CD4-positive, alpha-beta T cell (primary cell): ENCODE measurements around the gene ALS2CL. TPM values are rescaled to one million over a fixed set of nuclear protein-coding genes. Genes with fewer than 3 reads are reported as not detected.

Experiments
- ATAC-seq: fragments of 200-7000 bp; cut with Tn5 transposase; one replicate; pipeline ENCODE4 v1.10.0; 2022; ENCODE audit warnings: mild to moderate bottlenecking; ENCODE audit not compliant: poor library complexity
- CTCF ChIA-PET: fragments of 350-600 bp; sonication (Branson Sonifier 250); formaldehyde crosslinking; loops from one replicate; lab custom pipeline; 2021; ENCODE audit warnings: antibody characterized with exemption, inconsistent platforms; lab: Charles Lee
- POLR2A ChIA-PET: fragments of 350-600 bp; sonication (Branson Sonifier 250); formaldehyde crosslinking; loops from one replicate; lab custom pipeline; 2021; ENCODE audit warnings: antibody characterized with exemption, inconsistent platforms; lab: Charles Lee
- DNase-seq, 14 experiments: peaks; one replicate each; pipeline ENCODE4 v3.0.0-alpha.2; 2013 to 2020; ENCODE audit warnings: mixed read lengths in 2 of 14
- H3K27ac ChIP-seq, 2 donors: one replicate each; pipeline versions ENCODE4 v1.5.1 to v1.7.0; 2013; ENCODE audit warnings: low read length in 2 of 2, low read depth in 1 of 2, mild to moderate bottlenecking in 1 of 2
- H3K27me3 ChIP-seq, 2 experiments: 1 replicate in 1 of 2; 2 replicates in 1 of 2; pipeline versions ENCODE4 v1.6.1 to v1.7.0; 2013; ENCODE audit warnings: low read length in 2 of 2, control low read depth in 1 of 2, mild to moderate bottlenecking in 1 of 2, moderate library complexity in 1 of 2; ENCODE audit not compliant: insufficient read depth in 2 of 2, control insufficient read depth in 1 of 2
- H3K36me3 ChIP-seq: one replicate; pipeline ENCODE4 v1.6.1; 2013; ENCODE audit warnings: low read length, control low read depth; ENCODE audit not compliant: insufficient read depth
- H3K4me1 ChIP-seq: one replicate; pipeline ENCODE4 v1.6.1; 2013; ENCODE audit warnings: low read length, control low read depth; ENCODE audit not compliant: insufficient read depth
- H3K4me3 ChIP-seq: one replicate; pipeline ENCODE4 v1.5.1; 2013; ENCODE audit warnings: mild to moderate bottlenecking, low read length, moderate library complexity
- H3K9me3 ChIP-seq, 2 experiments: 1 replicate in 1 of 2; 2 replicates in 1 of 2; pipeline versions ENCODE4 v1.6.1 to v1.7.0; 2013; ENCODE audit warnings: low read length in 2 of 2, mild to moderate bottlenecking in 2 of 2, control low read depth in 1 of 2, moderate library complexity in 1 of 2; ENCODE audit not compliant: control insufficient read depth in 1 of 2, insufficient read depth in 1 of 2
- H3K27ac Mint-ChIP-seq: one replicate; pipeline ENCODE4 v1.8.0; 2020; ENCODE audit warnings: mixed read lengths
- H3K27me3 Mint-ChIP-seq: one replicate; pipeline ENCODE4 v1.8.0; 2021; ENCODE audit warnings: mixed read lengths
- H3K36me3 Mint-ChIP-seq: one replicate; pipeline ENCODE4 v1.8.0; 2021; ENCODE audit warnings: low read depth, mixed read lengths
- H3K4me1 Mint-ChIP-seq: one replicate; pipeline ENCODE4 v1.8.0; 2021; ENCODE audit warnings: low read depth, mixed read lengths
- H3K4me3 Mint-ChIP-seq: one replicate; pipeline ENCODE4 v1.8.0; 2020; ENCODE audit warnings: mild to moderate bottlenecking, mixed read lengths
- H3K9me3 Mint-ChIP-seq: one replicate; pipeline ENCODE4 v1.8.0; 2020; ENCODE audit warnings: mixed read lengths
- CTCF ChIP-seq: fragments of 200-600 bp; IDR thresholded peaks from one replicate; pipeline ENCODE4 v1.8.0; 2022; ENCODE audit warnings: antibody characterized with exemption, mild to moderate bottlenecking
- intact Hi-C, 2 experiments: fragments of 100-400 bp; cut with DNase I in 1 of 2; cut with micrococcal nuclease in 1 of 2; formaldehyde crosslinking; loops; one replicate each; pipeline versions ENCODE4 v1.15.1 to v1.9.0; 2023 to 2025; cut with DNase I, micrococcal nuclease
- total RNA-seq, 174 experiments: library from RNA in 2 of 174; stranded (reverse) in 2 of 174; gene quantifications; one replicate each; pipeline ENCODE4 v1.2.3 and lab custom pipeline; 2021 to 2026

ALS2CL gene
- total RNA-seq, 2 experiments from 2014 or later = 45.8 to 47.6 TPM

GRCh38 chr3:46729038-46729437 lies 35.6 kb upstream of the ALS2CL start:
- no peak for ATAC-seq
- Mint-ChIP-seq H3K27ac (no peak overlapping the region), H3K27me3 (peaks cover 14% of the 10 kb centered on the region)

GRCh38 chr3:46725621-46726314 lies 32.3 kb upstream of the ALS2CL start:
- POLR2A ChIA-PET = no interaction called here
- ATAC-seq = no peak
- no peaks in the 10 kb centered on the region for H3K36me3 Mint-ChIP-seq
- no peak overlapping the region for H3K27ac ChIP-seq
- intact Hi-C loops = no loop called here
- no peak overlapping the region for H3K4me3 Mint-ChIP-seq
- no peaks in the 10 kb centered on the region for H3K36me3 ChIP-seq
- no peak overlapping the region for H3K4me3 ChIP-seq
- no peaks in the 10 kb centered on the region for H3K9me3 Mint-ChIP-seq
- no peak for DNase-seq
- no peak for TF ChIP-seq CTCF
- no peaks in the 10 kb centered on the region for H3K9me3 ChIP-seq
- no peak overlapping the region for H3K27ac Mint-ChIP-seq
- H3K27me3 ChIP-seq = no peaks in the 10 kb centered on the region
- peaks cover 16% of the 10 kb centered on the region for H3K27me3 Mint-ChIP-seq
- CTCF ChIA-PET = no interaction called here
- no peaks in the 10 kb centered on the region for H3K4me1 ChIP-seq
- H3K4me1 Mint-ChIP-seq = no peaks in the 10 kb centered on the region

More at GRCh38 chr3:46729038-46729437, 35.6 kb upstream of the ALS2CL start:
- H3K4me3 ChIP-seq = no peak overlapping the region
- ChIA-PET CTCF (no interaction called here), POLR2A (no interaction called here)
- H3K27ac ChIP-seq = no peak overlapping the region
- no peak for DNase-seq
- H3K9me3 ChIP-seq = no peaks in the 10 kb centered on the region
- H3K4me1 ChIP-seq = no peaks in the 10 kb centered on the region
- H3K36me3 ChIP-seq = no peaks in the 10 kb centered on the region
- TF ChIP-seq CTCF = no peak
- Mint-ChIP-seq H3K9me3 (no peaks in the 10 kb centered on the region), H3K4me3 (no peak overlapping the region), H3K4me1 (no peaks in the 10 kb centered on the region), H3K36me3 (no peaks in the 10 kb centered on the region)
- no peaks in the 10 kb centered on the region for H3K27me3 ChIP-seq
- intact Hi-C loops = no loop called here

GRCh38 chr3:46724424-46724823 lies 30.9 kb upstream of the ALS2CL start:
- intact Hi-C loops = no loop called here
- H3K4me1 Mint-ChIP-seq = no peaks in the 10 kb centered on the region
- no peak for DNase-seq
- no peaks in the 10 kb centered on the region for H3K36me3 ChIP-seq
- H3K27ac Mint-ChIP-seq = no peak overlapping the region
- H3K27ac ChIP-seq = no peak overlapping the region
- ChIA-PET POLR2A (no interaction called here), CTCF (no interaction called here)
- no peak overlapping the region for H3K4me3 ChIP-seq
- H3K4me3 Mint-ChIP-seq = no peak overlapping the region
- no peaks in the 10 kb centered on the region for H3K9me3 ChIP-seq
- peaks cover 23% of the 10 kb centered on the region for H3K27me3 Mint-ChIP-seq
- peaks cover 0 to 6% of the 10 kb centered on the region in 2 experiments for H3K27me3 ChIP-seq
- H3K36me3 Mint-ChIP-seq = no peaks in the 10 kb centered on the region
- no peak for ATAC-seq
- no peak for TF ChIP-seq CTCF
- no peaks in the 10 kb centered on the region for H3K4me1 ChIP-seq
- H3K9me3 Mint-ChIP-seq = no peaks in the 10 kb centered on the region
